Fibroblast of lung (primary cell): Measurements from ENCODE around the gene PRSS48. TPM values are rescaled to one million over a fixed set of nuclear protein-coding genes. Genes with fewer than 3 reads are reported as not detected.
A peak's percentile ranks its signal among the peaks of the same experiment; 100 is the strongest.

Experiments
- DNase-seq, 2 donors: peaks; one replicate each; pipeline versions ENCODE4 v3.0.0 to v3.0.0-alpha.2; 2010; ENCODE audit warnings: low read depth in 2 of 2
- H2AFZ ChIP-seq: 2 replicates; pipeline ENCODE4 v1.5.1; 2012; ENCODE audit warnings: low read length, control low read depth, inconsistent platforms
- H3K27ac ChIP-seq: 2 replicates; pipeline ENCODE4 v1.5.1; 2011; ENCODE audit warnings: low read length, control low read depth; ENCODE audit not compliant: insufficient read depth
- H3K27me3 ChIP-seq: 2 replicates; pipeline ENCODE4 v1.5.1; 2011; ENCODE audit warnings: mild to moderate bottlenecking, low read length; ENCODE audit not compliant: control insufficient read depth, insufficient read depth
- H3K36me3 ChIP-seq: 2 replicates; pipeline ENCODE4 v1.5.1; 2011; ENCODE audit warnings: low read length; ENCODE audit not compliant: control insufficient read depth, insufficient read depth
- H3K4me1 ChIP-seq: 2 replicates; pipeline ENCODE4 v1.5.1; 2011; ENCODE audit warnings: low read length; ENCODE audit not compliant: control insufficient read depth, insufficient read depth; ENCODE audit errors: extremely low read depth
- H3K4me2 ChIP-seq: 2 replicates; pipeline ENCODE4 v1.5.1; 2011; ENCODE audit warnings: low read length, control low read depth; ENCODE audit not compliant: insufficient read depth; ENCODE audit errors: extremely low read depth
- H3K4me3 ChIP-seq, 4 experiments: fragments of 200-600 bp in 1 of 4; sonication (generic) in 1 of 4; replicated peaks in 1 of 4; 2 replicates each; pipeline ENCODE4 v1.5.1; 2011 to 2016; ENCODE audit warnings: low read length in 4 of 4, low read depth in 3 of 4, mild to moderate bottlenecking in 3 of 4, control low read depth in 2 of 4, inconsistent platforms in 1 of 4, mixed read lengths in 1 of 4; ENCODE audit not compliant: insufficient read depth in 1 of 4; ENCODE audit errors: control extremely low read depth in 1 of 4
- H3K79me2 ChIP-seq: 2 replicates; pipeline ENCODE4 v1.5.1; 2012; ENCODE audit warnings: mild to moderate bottlenecking, low read length, inconsistent platforms; ENCODE audit not compliant: control insufficient read depth, insufficient read depth
- H3K9ac ChIP-seq: 2 replicates; pipeline ENCODE4 v1.5.1; 2011; ENCODE audit warnings: mild to moderate bottlenecking, low read length, control low read depth; ENCODE audit not compliant: insufficient read depth
- H3K9me3 ChIP-seq: 2 replicates; pipeline ENCODE4 v1.5.1; 2012; ENCODE audit warnings: low read depth, low read length; ENCODE audit not compliant: control insufficient read depth, insufficient read depth
- H4K20me1 ChIP-seq: 2 replicates; pipeline ENCODE4 v1.5.1; 2011; ENCODE audit warnings: low read length; ENCODE audit not compliant: control insufficient read depth, insufficient read depth; ENCODE audit errors: extremely low read depth
- EZH2 ChIP-seq: IDR thresholded peaks from 2 replicates; pipeline ENCODE4 v1.5.1; 2012; ENCODE audit warnings: low read length, control low read depth, mild to moderate bottlenecking; ENCODE audit errors: missing control alignments
- polyA plus RNA-seq, 2 donors: library from polyadenylated mRNA; depleted of rRNA in 1 of 2; stranded (reverse) in 1 of 2; unstranded in 1 of 2; fragments of >200 nt; gene quantifications; 2 replicates each; pipeline ENCODE4 v1.2.1, GENCODE V29; 2011 to 2012; ENCODE audit warnings: missing spikeins in 1 of 2
- total RNA-seq: library from RNA; depleted of rRNA; stranded (reverse); fragments of >200 nt; gene quantifications from 2 replicates; pipeline ENCODE4 v1.2.1, GENCODE V29; 2014
- TF ChIP-seq, protein P1 (sequence below), 2 donors: IDR thresholded peaks in 1 of 2; conservative IDR thresholded peaks in 1 of 2; 1 replicate in 1 of 2; 2 replicates in 1 of 2; pipeline ENCODE4 v1.5.1; 2011 to 2012; ENCODE audit warnings: low read length in 2 of 2, control low read depth in 1 of 2, inconsistent platforms in 1 of 2, low read depth in 1 of 2, mild to moderate bottlenecking in 1 of 2

PRSS48 gene
- total and polyA plus RNA-seq, 2 donors (not counting 1 experiment from before 2014, with no cell fraction given), result not detected

DNA sequence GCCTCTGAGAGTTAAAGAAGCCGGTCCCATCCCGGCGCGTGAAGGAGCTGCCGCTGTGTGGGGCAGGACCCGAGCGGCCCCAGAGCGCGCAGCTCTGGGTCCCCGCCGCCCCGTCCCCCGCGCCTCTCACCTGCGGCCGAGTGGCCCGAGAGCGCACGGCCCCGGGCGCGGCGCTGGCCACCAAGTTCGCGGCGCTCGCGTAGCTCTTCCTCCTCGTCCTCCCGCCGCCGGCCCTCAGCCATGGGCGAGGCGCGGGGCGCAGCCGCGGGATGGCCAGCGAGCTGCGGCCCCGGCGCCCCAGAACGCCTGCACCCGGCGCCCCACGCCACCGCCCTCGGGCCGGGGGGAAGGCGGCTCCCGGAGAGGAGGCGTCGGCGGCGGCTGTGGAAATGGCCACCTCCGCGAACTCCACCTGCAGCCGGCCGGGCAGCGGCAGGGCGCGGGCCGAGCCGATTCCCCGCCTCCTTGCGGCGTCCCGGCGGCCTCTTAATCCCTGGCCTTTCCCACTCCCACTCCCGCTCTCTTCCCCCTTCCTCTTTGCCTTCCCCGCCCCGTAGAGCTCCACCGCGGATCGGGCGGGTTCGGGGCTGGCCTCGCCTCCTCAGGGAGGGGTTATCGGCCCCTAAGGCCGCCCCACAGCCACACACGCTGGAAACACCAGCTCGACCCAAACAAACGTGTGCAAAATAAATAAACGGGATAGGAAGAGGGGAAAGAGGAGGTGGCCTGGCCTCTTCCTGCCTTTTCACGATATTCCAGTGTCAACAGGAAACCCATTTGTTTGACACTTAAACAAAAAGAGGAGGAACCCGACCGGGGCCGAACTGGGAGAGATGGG is 48.4 kb downstream of the PRSS48 start, which contains the start of gene SH3D19:
Gene SH3D19 (minus strand): TSS at position 495 of the 838 bp plus-strand sequence. CDS start 253 bp downstream, at position 242.
- DNase-seq, result peak; percentile 58 to 76
- no peaks in the 10 kb centered on the region for H3K27me3 ChIP-seq
- TF ChIP-seq EZH2, result no peak
- TF ChIP-seq, protein P1, sequence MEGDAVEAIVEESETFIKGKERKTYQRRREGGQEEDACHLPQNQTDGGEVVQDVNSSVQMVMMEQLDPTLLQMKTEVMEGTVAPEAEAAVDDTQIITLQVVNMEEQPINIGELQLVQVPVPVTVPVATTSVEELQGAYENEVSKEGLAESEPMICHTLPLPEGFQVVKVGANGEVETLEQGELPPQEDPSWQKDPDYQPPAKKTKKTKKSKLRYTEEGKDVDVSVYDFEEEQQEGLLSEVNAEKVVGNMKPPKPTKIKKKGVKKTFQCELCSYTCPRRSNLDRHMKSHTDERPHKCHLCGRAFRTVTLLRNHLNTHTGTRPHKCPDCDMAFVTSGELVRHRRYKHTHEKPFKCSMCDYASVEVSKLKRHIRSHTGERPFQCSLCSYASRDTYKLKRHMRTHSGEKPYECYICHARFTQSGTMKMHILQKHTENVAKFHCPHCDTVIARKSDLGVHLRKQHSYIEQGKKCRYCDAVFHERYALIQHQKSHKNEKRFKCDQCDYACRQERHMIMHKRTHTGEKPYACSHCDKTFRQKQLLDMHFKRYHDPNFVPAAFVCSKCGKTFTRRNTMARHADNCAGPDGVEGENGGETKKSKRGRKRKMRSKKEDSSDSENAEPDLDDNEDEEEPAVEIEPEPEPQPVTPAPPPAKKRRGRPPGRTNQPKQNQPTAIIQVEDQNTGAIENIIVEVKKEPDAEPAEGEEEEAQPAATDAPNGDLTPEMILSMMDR (conservative IDR thresholded peaks at IDR 0.05 in 1 of 2, IDR thresholded peaks at IDR 0.05 in 1 of 2; ENCODE audit: low read depth in 1 of 2, low read length in 2 of 2), result no peak
- no peaks in the 10 kb centered on the region for H3K4me1 ChIP-seq
- no peak within 1 kb of the TSS for H3K27ac ChIP-seq
- H3K36me3 ChIP-seq, result no peaks in the 10 kb centered on the region
- H4K20me1 ChIP-seq, result no peaks in the 10 kb centered on the region
- H3K79me2 ChIP-seq, result no peaks in the 10 kb centered on the region
- no peaks in the 10 kb centered on the region for H3K9me3 ChIP-seq
- peak within 1 kb of the TSS; percentile 52 to 74 (median 66) for H3K4me3 ChIP-seq
- peak within 1 kb of the TSS; percentile 85 for H3K4me2 ChIP-seq
- no peak within 1 kb of the TSS for H3K9ac ChIP-seq
- H2AFZ ChIP-seq, result peak within 1 kb of the TSS; percentile 43

DNA sequence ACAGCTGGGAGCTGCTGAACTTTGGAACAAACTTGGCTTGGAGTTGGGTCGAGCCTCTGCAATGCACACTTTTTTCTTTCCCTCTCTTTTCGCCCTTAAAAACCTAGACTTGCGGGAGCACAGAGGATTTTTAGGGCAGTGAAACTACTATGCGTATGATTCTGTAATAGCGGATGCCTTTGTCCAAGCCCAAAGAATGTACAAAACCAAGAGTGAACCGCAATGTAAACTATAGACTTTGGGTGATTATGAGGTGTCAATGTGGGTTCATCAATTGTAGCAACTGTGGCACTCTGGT is 48.9 kb downstream of the PRSS48 start:
- no peak for DNase-seq
- H3K27ac ChIP-seq, result no peak overlapping the region
- no peaks in the 10 kb centered on the region for H4K20me1 ChIP-seq
- H3K36me3 ChIP-seq, result no peaks in the 10 kb centered on the region
- peak overlapping the region; percentile 42 for H2AFZ ChIP-seq
- H3K4me2 ChIP-seq, result peak overlapping the region; percentile 85
- no peaks in the 10 kb centered on the region for H3K4me1 ChIP-seq
- H3K4me3 ChIP-seq, result peak overlapping the region; percentile 52 to 74 (median 66)
- no peak for TF ChIP-seq EZH2
- TF ChIP-seq, protein P1 (conservative IDR thresholded peaks at IDR 0.05 in 1 of 2, IDR thresholded peaks at IDR 0.05 in 1 of 2; ENCODE audit: low read depth in 1 of 2, low read length in 2 of 2), result no peak
- H3K9me3 ChIP-seq, result no peaks in the 10 kb centered on the region
- H3K79me2 ChIP-seq, result no peaks in the 10 kb centered on the region
- H3K9ac ChIP-seq, result no peak overlapping the region
- H3K27me3 ChIP-seq, result no peaks in the 10 kb centered on the region

DNA sequence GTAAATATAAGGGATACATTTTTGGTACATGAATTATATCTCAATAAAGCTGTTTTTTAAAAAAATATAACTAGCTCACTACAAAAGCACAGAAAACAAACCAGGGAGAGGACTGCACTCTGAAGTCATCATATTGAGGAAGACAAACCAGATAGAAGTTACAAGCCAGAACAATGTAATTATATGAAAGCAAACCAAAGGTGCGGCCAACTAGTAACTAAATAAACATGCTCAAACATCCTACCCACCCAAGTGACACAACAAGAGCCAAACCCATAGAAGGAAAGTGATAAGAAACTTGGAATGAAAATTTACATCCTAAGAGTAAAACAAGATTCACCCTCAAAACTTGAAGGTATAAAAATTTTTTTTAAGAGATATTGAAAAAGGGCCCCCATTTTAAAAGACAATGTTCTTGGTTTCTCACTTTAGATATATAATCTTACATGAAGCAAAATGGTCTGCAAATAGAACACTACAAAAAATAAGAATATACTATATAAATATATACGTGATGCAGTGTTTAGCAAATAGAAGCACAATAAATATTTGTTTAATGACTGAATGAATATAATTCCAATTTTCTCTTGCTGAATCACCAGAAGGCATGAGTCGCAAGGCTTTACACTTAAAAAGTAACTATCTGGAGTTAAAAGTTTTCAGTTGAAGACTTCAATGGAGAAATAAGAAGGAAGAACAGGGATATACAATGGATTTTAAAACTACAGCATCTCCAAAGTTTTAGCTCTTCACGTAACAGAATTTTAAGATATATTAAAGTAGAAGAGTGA is 52.5 kb downstream of the PRSS48 start:
- no peak overlapping the region for H3K4me3 ChIP-seq
- no peaks in the 10 kb centered on the region for H3K79me2 ChIP-seq
- no peaks in the 10 kb centered on the region for H3K4me1 ChIP-seq
- H3K4me2 ChIP-seq, result no peak overlapping the region
- DNase-seq, result no peak
- H3K27ac ChIP-seq, result no peak overlapping the region
- H2AFZ ChIP-seq, result no peak overlapping the region
- TF ChIP-seq, protein P1 (conservative IDR thresholded peaks at IDR 0.05 in 1 of 2, IDR thresholded peaks at IDR 0.05 in 1 of 2; ENCODE audit: low read depth in 1 of 2, low read length in 2 of 2), result no peak
- TF ChIP-seq EZH2, result no peak
- H4K20me1 ChIP-seq, result no peaks in the 10 kb centered on the region
- H3K9ac ChIP-seq, result no peak overlapping the region
- H3K9me3 ChIP-seq, result no peaks in the 10 kb centered on the region
- no peaks in the 10 kb centered on the region for H3K27me3 ChIP-seq
- no peaks in the 10 kb centered on the region for H3K36me3 ChIP-seq
